GM12878 (cell line): ENCODE results near the gene USPL1. TPM values are rescaled to one million over a fixed set of nuclear protein-coding genes. Genes with fewer than 3 reads are reported as not detected.

Experiments
- ATAC-seq: fragments of 200-7000 bp; cut with Tn5 transposase; 3 replicates; pipeline ENCODE4 v1.9.1; 2020; ENCODE audit warnings: mild to moderate bottlenecking, moderate library complexity
- BruUV-seq: library from RNA; stranded (reverse); fragments of 400-500 nt; replicated peaks from 2 replicates; lab custom pipeline; 2021; lab: Mats Ljungman, UMichigan
- CTCF ChIA-PET: fragments of 300-600 bp; sonication (Branson Sonifier 250); formaldehyde crosslinking; extraction: SDS; loops from one replicate; lab custom pipeline; 2021; ENCODE audit warnings: inconsistent platforms; lab: Yijun Ruan, JAX
- POLR2A ChIA-PET: fragments of 350-600 bp; formaldehyde crosslinking; extraction: SDS; loops from one replicate; lab custom pipeline; 2021; ENCODE audit warnings: inconsistent platforms; lab: Charles Lee
- RAD21 ChIA-PET: fragments of 300-600 bp; sonication (Branson Sonifier 250); formaldehyde crosslinking; loops from one replicate; lab custom pipeline; 2023; ENCODE audit warnings: antibody characterized with exemption; ENCODE audit not compliant: unreplicated experiment; lab: Charles Lee
- SMC1A ChIA-PET: fragments of 300-600 bp; sonication (Branson Sonifier 250); formaldehyde crosslinking; loops from one replicate; lab custom pipeline; 2023; ENCODE audit not compliant: unreplicated experiment, uncharacterized antibody; lab: Charles Lee
- DNase-seq: peaks from one replicate; pipeline ENCODE4 v3.0.0-alpha.2; 2011; ENCODE audit warnings: low read depth, low spot score
- FAIRE-seq: peaks from 3 replicates; lab custom pipeline; 2011; peaks lifted over from hg19 to GRCh38; lab: Jason Lieb, UNC
- H2AFZ ChIP-seq: 2 replicates; pipeline ENCODE4 v1.6.0; 2011; ENCODE audit warnings: low read depth, low read length, control low read depth; ENCODE audit not compliant: control insufficient read depth
- H3K27ac ChIP-seq: 2 replicates; pipeline ENCODE4 v1.5.1; 2011; ENCODE audit warnings: control low read depth; ENCODE audit not compliant: control insufficient read depth, insufficient read depth
- H3K27me3 ChIP-seq, 2 experiments: replicated peaks in 1 of 2; 2 replicates each; pipeline versions ENCODE4 v1.6.0 to v1.6.1; 2011; ENCODE audit warnings: low read length in 1 of 2; ENCODE audit not compliant: control insufficient read depth in 2 of 2, insufficient read depth in 2 of 2
- H3K36me3 ChIP-seq, 2 experiments: 2 replicates each; pipeline ENCODE4 v1.5.1; 2011; ENCODE audit warnings: low read length in 1 of 2; ENCODE audit not compliant: control insufficient read depth in 2 of 2, insufficient read depth in 2 of 2
- H3K4me1 ChIP-seq: 2 replicates; pipeline ENCODE4 v1.6.1; 2011; ENCODE audit warnings: mild to moderate bottlenecking, low read length, moderate library complexity, mixed read lengths; ENCODE audit not compliant: control insufficient read depth, insufficient read depth
- H3K4me2 ChIP-seq: 2 replicates; pipeline ENCODE4 v1.6.0; 2011; ENCODE audit warnings: control low read depth; ENCODE audit not compliant: control insufficient read depth, insufficient read depth
- H3K4me3 ChIP-seq: fragments of 200-600 bp; sonication (generic); 2 replicates; pipeline ENCODE4 v1.5.1; 2016
- H3K79me2 ChIP-seq: 2 replicates; pipeline ENCODE4 v1.6.0; 2011; ENCODE audit warnings: low read length; ENCODE audit not compliant: control insufficient read depth, insufficient read depth
- H3K9ac ChIP-seq: 2 replicates; pipeline ENCODE4 v1.8.0; 2011; ENCODE audit warnings: low read length, control low read depth, mixed read lengths; ENCODE audit not compliant: control insufficient read depth, insufficient read depth
- H3K9me3 ChIP-seq: replicated peaks from 3 replicates; pipeline ENCODE4 v1.5.1; 2011; ENCODE audit warnings: mild to moderate bottlenecking, low read length; ENCODE audit not compliant: control insufficient read depth, insufficient read depth
- H4K20me1 ChIP-seq: 2 replicates; pipeline ENCODE4 v1.6.0; 2011; ENCODE audit not compliant: control insufficient read depth, insufficient read depth
- DPF2 ChIP-seq: fragments of 450-650 bp; IDR thresholded peaks from 2 replicates; pipeline ENCODE4 v1.6.1; 2017; ENCODE audit warnings: mild to moderate bottlenecking
- FOXK2 ChIP-seq: fragments of 450-650 bp; IDR thresholded peaks from 2 replicates; pipeline ENCODE4 v1.6.1; 2017; ENCODE audit warnings: mild to moderate bottlenecking, moderate library complexity
- FOXM1 ChIP-seq: IDR thresholded peaks from 2 replicates; pipeline ENCODE4 v1.6.1; 2012; ENCODE audit warnings: low read depth, mild to moderate bottlenecking, inconsistent platforms, low read length, moderate library complexity
- KAT2A ChIP-seq: conservative IDR thresholded peaks from 2 replicates; pipeline ENCODE4 v1.6.1; 2011; ENCODE audit warnings: low read depth, low read length; ENCODE audit not compliant: control insufficient read depth
- NR2C2 ChIP-seq: IDR thresholded peaks from 2 replicates; pipeline ENCODE4 v1.6.1; 2011; ENCODE audit warnings: borderline replicate concordance, low read depth; ENCODE audit not compliant: control insufficient read depth, insufficient read length
- STAT3 ChIP-seq: IDR thresholded peaks from 2 replicates; pipeline ENCODE4 v1.6.1; 2011; ENCODE audit warnings: low read depth, low read length, improper control_type of control experiment
- ZNF384 ChIP-seq: IDR thresholded peaks from 2 replicates; pipeline ENCODE4 v1.6.1; 2012; ENCODE audit warnings: low read depth, mild to moderate bottlenecking, low read length, improper control_type of control experiment, borderline replicate concordance
- WGBS: methylation state at CpG from one replicate; pipeline ENCODE4 v1.1.6; 2016; ENCODE audit warnings: low lambda C conversion rate; ENCODE audit not compliant: insufficient replicate concordance, insufficient coverage; ENCODE audit errors: missing lambda C conversion rate; 5-methylcytosine and 5-hydroxymethylcytosine counted together
- in situ Hi-C: fragments of 300-500 bp; cut with MboI; formaldehyde crosslinking; loops from 9 replicates; pipeline ENCODE4 v1.14.3; 2018; ENCODE audit warnings: mixed read lengths
- intact Hi-C: fragments of 100-400 bp; cut with micrococcal nuclease; formaldehyde crosslinking; loops from one replicate; pipeline ENCODE4 v1.14.2; 2022; ENCODE audit not compliant: unreplicated experiment
- polyA plus RNA-seq, 11 experiments: library from polyadenylated mRNA; depleted of rRNA in 4 of 11; unstranded in 6 of 11; stranded (reverse) in 5 of 11; fragments of >200 nt; fragmentation: Nextera tagmentation in 4 of 11; fragmentation: Illumina TruSeq in 1 of 11; extraction: Ambion mirVana in 4 of 11; extraction: Trizol in 1 of 11; gene quantifications; 1 replicate in 1 of 11; 2 replicates in 10 of 11; pipeline versions ENCODE4 v1.2.1 to v1.2.3, GENCODE V29; 2011 to 2016; ENCODE audit warnings: inconsistent platforms in 2 of 11, missing spikeins in 2 of 11, low read depth in 1 of 11
- total RNA-seq, 4 experiments: library from RNA; depleted of rRNA in 3 of 4; stranded (reverse); fragments of >200 nt in 3 of 4; fragmentation: Illumina TruSeq in 1 of 4; extraction: Trizol in 1 of 4; gene quantifications; 2 replicates each; pipeline versions ENCODE4 v1.2.1 to v1.2.3, GENCODE V29; 2013 to 2021
- TF ChIP-seq, protein P1 (sequence below): fragments of 450-650 bp; IDR thresholded peaks from 2 replicates; pipeline ENCODE4 v1.6.1; 2014; ENCODE audit warnings: mild to moderate bottlenecking
- TF ChIP-seq, protein P2 (sequence below): fragments of 150-350 bp; IDR thresholded peaks from 2 replicates; pipeline ENCODE4 v1.6.1; 2016; ENCODE audit warnings: low read depth, low read length

The USPL1 gene
- total and polyA plus RNA-seq, 10 of the 15 experiments (the other 5 are each of a cell fraction or from before 2014, with no cell fraction given) = 7.9 to 23.2 (median 15.8) TPM

DNA sequence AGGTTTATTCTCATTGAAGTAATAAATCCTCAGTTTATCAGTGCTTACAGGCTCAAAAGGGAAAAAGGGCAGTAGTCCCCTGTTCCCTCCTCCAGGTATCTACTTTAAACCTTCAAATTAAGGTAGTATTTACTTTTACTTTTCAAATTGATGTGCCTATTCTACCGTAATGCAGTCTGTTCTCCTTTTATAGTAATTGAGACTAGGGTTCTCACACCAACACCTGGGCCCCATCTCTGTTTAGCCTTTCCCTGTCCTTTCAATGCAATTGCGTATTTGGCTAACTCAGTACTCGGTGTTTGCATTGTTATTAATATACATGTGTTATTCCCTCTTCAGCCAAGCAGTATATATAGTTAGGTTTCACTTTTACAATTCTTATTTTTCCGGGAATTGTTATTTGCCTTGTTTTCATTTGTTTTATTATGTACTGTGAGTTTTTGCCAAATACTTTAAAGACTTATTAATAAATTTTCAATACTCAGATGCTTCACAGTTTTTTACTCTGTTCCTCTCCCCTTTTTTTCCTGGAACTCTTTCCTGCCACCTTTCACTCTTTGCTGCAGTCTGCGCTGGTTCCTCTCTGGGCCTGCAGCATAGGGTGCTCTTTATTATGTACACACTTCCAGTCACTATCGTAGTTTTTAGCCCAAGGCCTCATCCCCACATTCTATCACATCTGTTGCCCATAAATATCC is 30.3 kb downstream of the USPL1 start:
- FAIRE-seq = no peak
- Histone ChIP-seq H3K27me3 (no peaks in the 10 kb centered on the region), H3K4me2 (no peak overlapping the region), H3K79me2 (no peaks in the 10 kb centered on the region), H3K4me3 (no peak overlapping the region), H3K36me3 (peaks cover 6 to 28% of the 10 kb centered on the region in 2 experiments; a peak in 3 of 4 replicates), H3K9ac (no peak overlapping the region), H2AFZ (no peak overlapping the region), H3K4me1 (no peaks in the 10 kb centered on the region), H3K27ac (no peak overlapping the region), H4K20me1 (no peaks in the 10 kb centered on the region), H3K9me3 (no peaks in the 10 kb centered on the region)
- POLR2A ChIA-PET = interaction anchor here (1.0 kb wide), 1 partner anchor 31 kb away, joined by 3 read pairs; no protein-coding TSS in a partner anchor
- intact Hi-C loops = no loop called here
- in situ Hi-C loops = no loop called here
- DNase-seq = no peak
- SMC1A ChIA-PET = interaction anchor here (0.6 kb wide), 1 partner anchor 117 kb away, joined by 3 read pairs; no protein-coding TSS in a partner anchor
- ATAC-seq = no peak
- RAD21 ChIA-PET = no interaction called here
- BruUV-seq = no TSS peak
- TF ChIP-seq STAT3 (no peak), KAT2A (no peak), DPF2 (no peak), FOXM1 (no peak), ZNF384 (no peak), FOXK2 (no peak), NR2C2 (no peak)
- TF ChIP-seq, protein P1, sequence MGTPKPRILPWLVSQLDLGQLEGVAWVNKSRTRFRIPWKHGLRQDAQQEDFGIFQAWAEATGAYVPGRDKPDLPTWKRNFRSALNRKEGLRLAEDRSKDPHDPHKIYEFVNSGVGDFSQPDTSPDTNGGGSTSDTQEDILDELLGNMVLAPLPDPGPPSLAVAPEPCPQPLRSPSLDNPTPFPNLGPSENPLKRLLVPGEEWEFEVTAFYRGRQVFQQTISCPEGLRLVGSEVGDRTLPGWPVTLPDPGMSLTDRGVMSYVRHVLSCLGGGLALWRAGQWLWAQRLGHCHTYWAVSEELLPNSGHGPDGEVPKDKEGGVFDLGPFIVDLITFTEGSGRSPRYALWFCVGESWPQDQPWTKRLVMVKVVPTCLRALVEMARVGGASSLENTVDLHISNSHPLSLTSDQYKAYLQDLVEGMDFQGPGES = no peak
- TF ChIP-seq, protein P2, sequence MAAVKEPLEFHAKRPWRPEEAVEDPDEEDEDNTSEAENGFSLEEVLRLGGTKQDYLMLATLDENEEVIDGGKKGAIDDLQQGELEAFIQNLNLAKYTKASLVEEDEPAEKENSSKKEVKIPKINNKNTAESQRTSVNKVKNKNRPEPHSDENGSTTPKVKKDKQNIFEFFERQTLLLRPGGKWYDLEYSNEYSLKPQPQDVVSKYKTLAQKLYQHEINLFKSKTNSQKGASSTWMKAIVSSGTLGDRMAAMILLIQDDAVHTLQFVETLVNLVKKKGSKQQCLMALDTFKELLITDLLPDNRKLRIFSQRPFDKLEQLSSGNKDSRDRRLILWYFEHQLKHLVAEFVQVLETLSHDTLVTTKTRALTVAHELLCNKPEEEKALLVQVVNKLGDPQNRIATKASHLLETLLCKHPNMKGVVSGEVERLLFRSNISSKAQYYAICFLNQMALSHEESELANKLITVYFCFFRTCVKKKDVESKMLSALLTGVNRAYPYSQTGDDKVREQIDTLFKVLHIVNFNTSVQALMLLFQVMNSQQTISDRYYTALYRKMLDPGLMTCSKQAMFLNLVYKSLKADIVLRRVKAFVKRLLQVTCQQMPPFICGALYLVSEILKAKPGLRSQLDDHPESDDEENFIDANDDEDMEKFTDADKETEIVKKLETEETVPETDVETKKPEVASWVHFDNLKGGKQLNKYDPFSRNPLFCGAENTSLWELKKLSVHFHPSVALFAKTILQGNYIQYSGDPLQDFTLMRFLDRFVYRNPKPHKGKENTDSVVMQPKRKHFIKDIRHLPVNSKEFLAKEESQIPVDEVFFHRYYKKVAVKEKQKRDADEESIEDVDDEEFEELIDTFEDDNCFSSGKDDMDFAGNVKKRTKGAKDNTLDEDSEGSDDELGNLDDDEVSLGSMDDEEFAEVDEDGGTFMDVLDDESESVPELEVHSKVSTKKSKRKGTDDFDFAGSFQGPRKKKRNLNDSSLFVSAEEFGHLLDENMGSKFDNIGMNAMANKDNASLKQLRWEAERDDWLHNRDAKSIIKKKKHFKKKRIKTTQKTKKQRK = no peak
- WGBS = 84% methylated on average over 6 of the region's 6 CpGs
- CTCF ChIA-PET = no interaction called here
